Sigmoid colon (tissue), 7 donors: ENCODE results near the gene PROX1. TPM values are rescaled to one million over a fixed set of nuclear protein-coding genes. Genes with fewer than 3 reads are reported as not detected.

Source experiments
- DNase-seq: peaks from one replicate; pipeline ENCODE4 v3.0.0-alpha.2; 2019
- H3K27ac ChIP-seq, 4 donors: fragments of 200-600 bp; sonication (generic); one replicate each; pipeline ENCODE4 v1.5.1; 2016 to 2019; ENCODE audit warnings: mild to moderate bottlenecking in 1 of 4
- H3K27me3 ChIP-seq, 3 donors: fragments of 200-600 bp; sonication (generic); one replicate each; pipeline ENCODE4 v1.5.1; 2019; ENCODE audit warnings: mild to moderate bottlenecking in 1 of 3
- H3K36me3 ChIP-seq, 4 donors: fragments of 200-600 bp; sonication (generic); one replicate each; pipeline ENCODE4 v1.5.1; 2016 to 2019
- H3K4me1 ChIP-seq, 4 donors: fragments of 200-600 bp; sonication (generic); one replicate each; pipeline ENCODE4 v1.5.1; 2017 to 2019
- H3K4me3 ChIP-seq, 4 donors: fragments of 200-600 bp; sonication (generic); one replicate each; pipeline ENCODE4 v1.5.1; 2017 to 2019; ENCODE audit warnings: mild to moderate bottlenecking in 2 of 4, moderate library complexity in 1 of 4
- H3K9me3 ChIP-seq, 4 donors: fragments of 200-600 bp in 3 of 4; sonication (generic) in 3 of 4; one replicate each; pipeline versions ENCODE4 v1.5.1 to v1.6.1; 2013 to 2019
- EP300 ChIP-seq, 4 donors: sonication (generic); formaldehyde crosslinking; IDR thresholded peaks; one replicate each; pipeline ENCODE4 v1.6.1; 2017; ENCODE audit warnings: antibody characterized with exemption in 4 of 4
- POLR2A ChIP-seq, 2 donors: fragments of 450-650 bp; IDR thresholded peaks; one replicate each; pipeline ENCODE4 v1.6.1; 2016; ENCODE audit warnings: antibody characterized with exemption in 2 of 2, mild to moderate bottlenecking in 2 of 2, moderate library complexity in 2 of 2
- POLR2AphosphoS5 ChIP-seq, 4 donors: sonication (generic); formaldehyde crosslinking; IDR thresholded peaks; one replicate each; pipeline ENCODE4 v1.6.1; 2017; ENCODE audit warnings: antibody characterized with exemption in 4 of 4
- WGBS, 2 donors: extraction: QIAGEN DNeasy Blood & Tissue Kit; methylation state at CpG; one replicate each; pipeline ENCODE4 v1.1.7; 2013; 5-methylcytosine and 5-hydroxymethylcytosine counted together
- intact Hi-C: fragments of 100-400 bp; cut with DNase I; formaldehyde crosslinking; loops from one replicate; pipeline ENCODE4 v1.15.1; 2023
- polyA plus RNA-seq, 3 donors: library from polyadenylated mRNA; stranded (reverse); fragments of 200-250 nt; gene quantifications; one replicate each; pipeline ENCODE4 v1.2.3, GENCODE V29; 2013
- total RNA-seq, 4 donors: library from RNA; depleted of rRNA; stranded (reverse); fragments of >200 nt; gene quantifications; one replicate each; pipeline ENCODE4 v1.1.0, GENCODE V29; 2016
- TF ChIP-seq, protein P1 (sequence below), 4 experiments: fragments of 450-650 bp in 3 of 4; fragments of 200-600 bp in 1 of 4; IDR thresholded peaks; one replicate each; pipeline ENCODE4 v1.5.1; 2016 to 2019; ENCODE audit warnings: antibody characterized with exemption in 4 of 4, mild to moderate bottlenecking in 3 of 4, moderate library complexity in 2 of 4
- donor health status: healthy with polysubstance abuse.
- donor health status: Bipolar disorder and iron deficiency.
- donor health status: healthy.

Gene PROX1
- total and polyA plus RNA-seq, 7 donors, result 1.4 to 7.7 (median 5.4) TPM

GRCh38 chr1:214044438-214045214 lies 56.9 kb downstream of the PROX1 start:
- no peak for DNase-seq
- WGBS, 2 donors, result 94 to 95% methylated on average over 4 of the region's 4 CpGs
- H3K27ac ChIP-seq, result no peak overlapping the region
- peaks cover 0 to 13% (median 2%) of the 10 kb centered on the region in 4 donors for H3K4me1 ChIP-seq
- intact Hi-C loops, result no loop called here
- TF ChIP-seq, protein P1, sequence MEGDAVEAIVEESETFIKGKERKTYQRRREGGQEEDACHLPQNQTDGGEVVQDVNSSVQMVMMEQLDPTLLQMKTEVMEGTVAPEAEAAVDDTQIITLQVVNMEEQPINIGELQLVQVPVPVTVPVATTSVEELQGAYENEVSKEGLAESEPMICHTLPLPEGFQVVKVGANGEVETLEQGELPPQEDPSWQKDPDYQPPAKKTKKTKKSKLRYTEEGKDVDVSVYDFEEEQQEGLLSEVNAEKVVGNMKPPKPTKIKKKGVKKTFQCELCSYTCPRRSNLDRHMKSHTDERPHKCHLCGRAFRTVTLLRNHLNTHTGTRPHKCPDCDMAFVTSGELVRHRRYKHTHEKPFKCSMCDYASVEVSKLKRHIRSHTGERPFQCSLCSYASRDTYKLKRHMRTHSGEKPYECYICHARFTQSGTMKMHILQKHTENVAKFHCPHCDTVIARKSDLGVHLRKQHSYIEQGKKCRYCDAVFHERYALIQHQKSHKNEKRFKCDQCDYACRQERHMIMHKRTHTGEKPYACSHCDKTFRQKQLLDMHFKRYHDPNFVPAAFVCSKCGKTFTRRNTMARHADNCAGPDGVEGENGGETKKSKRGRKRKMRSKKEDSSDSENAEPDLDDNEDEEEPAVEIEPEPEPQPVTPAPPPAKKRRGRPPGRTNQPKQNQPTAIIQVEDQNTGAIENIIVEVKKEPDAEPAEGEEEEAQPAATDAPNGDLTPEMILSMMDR (IDR thresholded peaks at IDR 0.05), result no peak
- no peak for TF ChIP-seq EP300 (IDR thresholded peaks at IDR 0.05)
- no peak for TF ChIP-seq POLR2AphosphoS5 (IDR thresholded peaks at IDR 0.05)
- no peak for TF ChIP-seq POLR2A (IDR thresholded peaks at IDR 0.05)
- no peaks in the 10 kb centered on the region for H3K27me3 ChIP-seq
- H3K9me3 ChIP-seq, result no peaks in the 10 kb centered on the region
- no peak overlapping the region for H3K4me3 ChIP-seq
- no peaks in the 10 kb centered on the region for H3K36me3 ChIP-seq

DNA sequence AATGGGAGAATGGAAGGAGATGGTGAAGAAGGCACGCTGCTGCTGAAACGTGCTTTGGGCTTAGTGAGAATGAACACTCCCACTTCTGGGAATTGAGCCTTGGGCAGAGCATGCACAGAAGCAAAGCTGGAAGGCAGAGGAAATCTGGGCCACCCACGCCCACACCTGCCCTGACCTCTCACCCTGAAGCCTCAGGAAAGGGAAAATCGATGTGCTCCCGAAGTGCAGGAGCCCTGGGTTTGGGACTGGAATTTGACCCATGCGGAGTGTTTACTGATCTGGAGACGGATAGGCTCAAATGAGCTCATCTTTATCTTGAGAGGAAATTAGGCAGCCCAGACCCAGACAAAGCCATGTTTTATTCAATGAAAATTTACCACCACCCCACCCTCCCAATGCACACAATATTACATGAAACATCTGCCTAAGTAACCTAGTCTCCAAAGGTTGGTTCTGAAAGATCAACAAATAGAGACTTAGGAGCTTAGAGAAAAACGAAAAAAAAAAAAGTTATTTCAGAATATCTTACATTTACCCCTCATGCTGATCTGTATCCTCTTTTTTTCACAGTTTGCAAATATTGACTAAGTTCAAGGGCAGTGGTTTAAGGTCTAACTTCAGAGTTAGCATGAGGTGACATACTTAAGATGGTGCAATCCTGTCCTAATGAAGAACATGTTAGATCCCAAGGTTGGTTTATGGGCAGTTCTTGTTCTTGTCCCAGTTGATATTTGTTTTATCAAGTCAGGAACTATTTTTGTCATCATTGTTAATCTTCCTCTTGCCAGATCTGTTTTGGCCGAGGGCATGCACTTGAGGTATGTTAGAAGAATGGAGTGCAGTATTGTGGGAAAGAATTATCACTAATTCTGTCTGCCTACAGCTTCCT lies 63.0 kb downstream of the PROX1 start:
- WGBS, 2 donors, result 16 to 42% methylated on average over 9 of the region's 9 CpGs
- Histone ChIP-seq H3K27me3 (no peaks in the 10 kb centered on the region), H3K4me1 (no peaks in the 10 kb centered on the region), H3K27ac (no peak overlapping the region), H3K9me3 (no peaks in the 10 kb centered on the region), H3K4me3 (no peak overlapping the region), H3K36me3 (no peaks in the 10 kb centered on the region)
- TF ChIP-seq EP300 (IDR thresholded peaks at IDR 0.05), result no peak
- TF ChIP-seq POLR2AphosphoS5 (IDR thresholded peaks at IDR 0.05), result no peak
- TF ChIP-seq, protein P1 (IDR thresholded peaks at IDR 0.05), result no peak
- no peak for TF ChIP-seq POLR2A (IDR thresholded peaks at IDR 0.05)
- intact Hi-C loops, result no loop called here
- no peak for DNase-seq

GRCh38 chr1:214051786-214052185 lies 64.0 kb downstream of the PROX1 start:
- Histone ChIP-seq H3K4me3 (no peak overlapping the region), H3K27ac (no peak overlapping the region), H3K9me3 (no peaks in the 10 kb centered on the region), H3K36me3 (no peaks in the 10 kb centered on the region), H3K4me1 (no peaks in the 10 kb centered on the region), H3K27me3 (no peaks in the 10 kb centered on the region)
- DNase-seq, result no peak
- 93 to 96% methylated on average over 4 of the region's 4 CpGs for WGBS, 2 donors
- intact Hi-C loops, result no loop called here
- no peak for TF ChIP-seq POLR2A (IDR thresholded peaks at IDR 0.05)
- TF ChIP-seq, protein P1 (IDR thresholded peaks at IDR 0.05), result no peak
- TF ChIP-seq POLR2AphosphoS5 (IDR thresholded peaks at IDR 0.05), result no peak
- TF ChIP-seq EP300 (IDR thresholded peaks at IDR 0.05), result no peak

DNA sequence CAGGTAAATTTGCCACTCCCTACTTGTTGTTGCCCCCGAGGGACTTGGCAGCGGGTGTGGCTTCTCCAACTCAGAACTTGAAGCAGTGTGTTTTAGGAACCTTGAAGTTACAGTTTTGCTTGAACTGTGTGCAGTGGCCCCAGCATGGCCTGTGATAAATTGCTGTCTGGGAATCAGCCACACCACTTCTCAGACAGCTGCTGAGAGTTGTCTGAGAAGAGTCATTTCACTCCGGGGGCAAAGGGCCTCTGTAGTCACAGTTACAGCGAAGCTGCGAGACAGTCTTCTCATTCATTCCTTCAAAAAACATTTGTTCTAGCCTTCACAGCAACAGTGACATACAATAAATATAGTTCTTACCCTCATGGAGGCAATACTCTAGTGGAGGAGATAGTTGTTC lies 70.3 kb downstream of the PROX1 start:
- no peak for DNase-seq
- Histone ChIP-seq H3K27ac (no peak overlapping the region), H3K27me3 (no peaks in the 10 kb centered on the region), H3K4me3 (no peak overlapping the region), H3K36me3 (no peaks in the 10 kb centered on the region), H3K4me1 (no peaks in the 10 kb centered on the region), H3K9me3 (no peaks in the 10 kb centered on the region)
- intact Hi-C loops, result no loop called here
- TF ChIP-seq POLR2AphosphoS5 (IDR thresholded peaks at IDR 0.05), result no peak
- no peak for TF ChIP-seq EP300 (IDR thresholded peaks at IDR 0.05)
- TF ChIP-seq, protein P1 (IDR thresholded peaks at IDR 0.05), result no peak
- 82 to 84% methylated on average over 5 of the region's 5 CpGs for WGBS, 2 donors
